Activated CD8-positive, alpha-beta memory T cell treated with anti-CD3 and anti-CD28 coated beads for 4 hours (primary cell): ENCODE results near the gene PCBP1.
"Not testable (repeated sequence)": the region's sequence is repeated elsewhere in the genome, so short reads cannot be mapped to it uniquely, and the experiment has no call there.

Source experiments
- DNase-seq, 2 donors: peaks; one replicate each; pipeline ENCODE4 v3.0.0-alpha.2; 2020; ENCODE audit warnings: low read depth in 2 of 2

The PCBP1 gene

GRCh38 chr2:70081221-70081620 lies 6.1 kb upstream of the PCBP1 start:
- no peak for DNase-seq

DNA sequence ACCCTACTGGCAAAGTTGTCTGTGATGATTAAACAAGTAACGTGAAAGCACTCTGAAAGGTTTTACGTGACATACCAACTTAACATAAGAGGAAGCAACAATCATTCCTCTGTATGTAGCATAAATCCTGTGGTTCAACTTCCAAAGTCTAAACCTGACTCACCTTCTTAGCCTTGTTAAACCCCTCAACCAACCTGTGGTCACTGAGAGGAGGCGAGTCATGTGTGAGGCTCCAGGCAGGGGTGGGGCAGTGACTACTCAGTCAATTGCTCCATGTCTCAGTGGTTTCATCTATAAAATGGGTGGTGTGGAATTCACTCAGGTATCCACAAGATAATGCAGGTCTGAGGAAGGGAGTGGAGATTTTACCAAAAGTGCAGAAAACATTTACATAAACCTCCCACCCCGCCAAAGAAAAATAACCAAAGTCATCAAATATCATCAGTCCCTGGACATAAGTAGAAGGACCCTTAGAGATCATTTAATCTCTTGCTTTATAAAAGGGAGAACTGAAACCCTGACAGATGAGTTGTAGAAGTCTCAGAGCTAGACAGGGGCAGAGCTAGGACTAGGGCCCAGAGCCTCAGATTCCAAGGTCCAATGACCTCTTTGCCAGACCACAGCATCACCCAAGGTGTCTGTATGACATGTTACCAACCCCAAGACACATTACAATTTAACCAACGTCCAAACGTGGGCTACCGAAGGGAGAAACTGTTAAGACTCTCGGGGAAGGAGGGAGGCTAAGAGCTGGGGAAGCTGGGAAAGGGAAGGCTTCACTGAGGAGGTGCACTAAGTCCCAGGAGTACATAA lies 3.7 kb upstream of the PCBP1 start:
- peak in 1 of 2 donors; percentile 37 for DNase-seq

DNA sequence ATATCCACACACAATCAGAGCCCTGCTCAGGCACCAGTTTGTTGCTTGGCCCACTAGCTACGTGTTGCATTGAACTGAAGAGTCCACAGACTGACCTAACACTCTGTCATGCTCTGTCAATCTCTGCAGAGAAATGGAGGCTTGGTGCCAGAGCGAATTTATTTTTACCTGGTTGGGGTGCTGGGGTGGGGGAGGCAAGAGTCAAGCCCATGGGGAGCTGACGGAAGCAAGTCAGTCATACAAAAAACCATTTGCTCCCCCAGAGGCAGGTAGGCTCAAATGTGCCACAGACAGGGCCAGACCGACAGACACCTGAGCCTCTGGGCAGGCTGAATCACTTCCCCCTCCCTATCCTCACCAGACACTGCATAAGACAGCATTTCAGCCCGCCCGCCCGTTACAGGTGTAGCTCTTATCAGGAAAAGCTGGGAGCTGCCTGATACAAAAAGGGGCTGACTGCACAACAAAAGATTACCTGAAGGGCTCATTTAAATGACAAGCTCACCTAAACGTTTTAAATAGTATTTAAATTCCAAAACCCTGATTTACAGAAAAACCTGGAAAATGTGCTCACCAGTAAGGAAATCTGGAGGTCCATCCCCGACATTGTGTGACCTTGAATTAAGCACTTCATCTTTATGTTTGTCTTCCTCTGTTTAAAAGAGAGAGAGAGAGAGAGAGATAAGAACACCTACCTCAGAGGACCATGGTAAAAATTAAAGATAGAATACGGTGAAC lies 2.1 kb upstream of the PCBP1 start:
- peak in 1 of 2 donors; percentile 62 for DNase-seq

- DNase-seq = no peak
These were observed 1.5 kb upstream of the PCBP1 start for GRCh38 chr2:70085711-70086277.

- peak; percentile 47 to 53 for DNase-seq
These were observed 919 bp upstream of the PCBP1 start for GRCh38 chr2:70086278-70086837.

DNA sequence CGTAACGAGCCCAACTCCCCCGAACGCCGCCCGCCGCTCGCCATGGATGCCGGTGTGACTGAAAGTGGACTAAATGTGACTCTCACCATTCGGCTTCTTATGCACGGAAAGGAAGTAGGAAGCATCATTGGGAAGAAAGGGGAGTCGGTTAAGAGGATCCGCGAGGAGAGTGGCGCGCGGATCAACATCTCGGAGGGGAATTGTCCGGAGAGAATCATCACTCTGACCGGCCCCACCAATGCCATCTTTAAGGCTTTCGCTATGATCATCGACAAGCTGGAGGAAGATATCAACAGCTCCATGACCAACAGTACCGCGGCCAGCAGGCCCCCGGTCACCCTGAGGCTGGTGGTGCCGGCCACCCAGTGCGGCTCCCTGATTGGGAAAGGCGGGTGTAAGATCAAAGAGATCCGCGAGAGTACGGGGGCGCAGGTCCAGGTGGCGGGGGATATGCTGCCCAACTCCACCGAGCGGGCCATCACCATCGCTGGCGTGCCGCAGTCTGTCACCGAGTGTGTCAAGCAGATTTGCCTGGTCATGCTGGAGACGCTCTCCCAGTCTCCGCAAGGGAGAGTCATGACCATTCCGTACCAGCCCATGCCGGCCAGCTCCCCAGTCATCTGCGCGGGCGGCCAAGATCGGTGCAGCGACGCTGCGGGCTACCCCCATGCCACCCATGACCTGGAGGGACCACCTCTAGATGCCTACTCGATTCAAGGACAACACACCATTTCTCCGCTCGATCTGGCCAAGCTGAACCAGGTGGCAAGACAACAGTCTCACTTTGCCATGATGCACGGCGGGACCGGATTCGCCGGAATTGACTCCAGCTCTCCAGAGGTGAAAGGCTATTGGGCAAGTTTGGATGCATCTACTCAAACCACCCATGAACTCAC lies 673 bp downstream of the PCBP1 start:
- no peak for DNase-seq

GRCh38 chr2:70088598-70089219 lies 1.4 kb downstream of the PCBP1 start:
- DNase-seq = no peak

DNA sequence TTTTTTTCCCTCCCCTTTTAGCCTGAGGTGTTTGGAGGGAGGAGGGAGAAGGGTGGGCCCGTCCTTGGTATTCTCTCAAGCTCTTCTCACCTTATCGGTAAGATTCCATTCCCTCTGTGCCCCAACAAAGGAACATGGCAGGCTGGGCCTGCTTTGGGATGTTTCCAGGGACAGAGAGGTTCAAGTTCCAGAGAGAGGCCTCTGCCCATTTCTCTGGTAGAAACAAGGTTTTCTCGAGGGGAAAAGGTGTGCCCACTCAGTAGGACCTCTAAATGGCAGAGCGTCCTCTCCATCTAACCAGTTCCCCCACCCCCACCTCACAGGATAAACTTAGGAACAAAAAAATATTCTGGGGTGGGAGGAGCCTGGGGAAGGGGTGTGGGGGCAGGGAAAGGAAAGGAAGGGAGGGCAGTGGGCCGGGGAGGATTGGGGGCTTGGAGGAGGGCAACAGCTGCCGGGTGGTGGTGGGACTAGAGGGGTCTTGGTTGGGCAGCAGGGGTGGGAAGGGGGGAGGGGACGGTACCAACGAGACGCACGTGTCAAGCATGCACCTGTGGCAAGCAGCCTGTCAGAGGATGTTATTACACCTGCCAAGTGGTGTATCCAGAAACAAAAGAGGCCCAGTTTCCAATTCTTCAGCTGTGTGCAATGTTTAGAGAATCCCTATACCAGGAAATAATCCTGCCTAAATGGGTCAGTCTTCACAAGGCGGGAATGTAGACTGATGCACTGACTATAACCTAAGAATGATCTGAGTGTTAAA lies 2.1 kb downstream of the PCBP1 start:
- no peak for DNase-seq

GRCh38 chr2:70089983-70090525 lies 2.8 kb downstream of the PCBP1 start:
- no peak for DNase-seq

- DNase-seq = no peak
These were observed 3.5 kb downstream of the PCBP1 start for GRCh38 chr2:70090706-70091334.

DNA sequence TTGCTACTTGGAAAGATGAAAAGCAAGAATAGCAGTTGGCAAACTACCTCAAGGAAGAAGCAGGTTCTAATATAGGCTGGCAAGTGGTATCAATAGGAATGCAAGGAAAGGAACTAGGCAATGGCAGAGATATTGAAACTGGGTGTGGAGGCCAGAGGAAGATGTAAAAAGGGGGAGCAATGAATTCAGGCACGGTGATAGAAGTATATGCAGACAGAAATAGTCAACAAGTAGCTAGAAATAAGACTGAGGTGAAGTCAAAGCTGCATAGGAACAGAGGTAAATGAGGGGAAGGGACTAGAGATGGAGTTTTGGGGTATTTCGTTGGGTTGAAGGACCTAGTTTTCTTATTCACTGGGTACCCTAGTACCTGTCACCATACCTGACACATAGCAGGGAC lies 4.1 kb downstream of the PCBP1 start:
- no peak for DNase-seq

- no peak for DNase-seq
These were observed 4.5 kb downstream of the PCBP1 start for GRCh38 chr2:70091816-70092215.

- not testable (repeated sequence) for DNase-seq
These were observed 5.4 kb downstream of the PCBP1 start for GRCh38 chr2:70092576-70093243.

DNA sequence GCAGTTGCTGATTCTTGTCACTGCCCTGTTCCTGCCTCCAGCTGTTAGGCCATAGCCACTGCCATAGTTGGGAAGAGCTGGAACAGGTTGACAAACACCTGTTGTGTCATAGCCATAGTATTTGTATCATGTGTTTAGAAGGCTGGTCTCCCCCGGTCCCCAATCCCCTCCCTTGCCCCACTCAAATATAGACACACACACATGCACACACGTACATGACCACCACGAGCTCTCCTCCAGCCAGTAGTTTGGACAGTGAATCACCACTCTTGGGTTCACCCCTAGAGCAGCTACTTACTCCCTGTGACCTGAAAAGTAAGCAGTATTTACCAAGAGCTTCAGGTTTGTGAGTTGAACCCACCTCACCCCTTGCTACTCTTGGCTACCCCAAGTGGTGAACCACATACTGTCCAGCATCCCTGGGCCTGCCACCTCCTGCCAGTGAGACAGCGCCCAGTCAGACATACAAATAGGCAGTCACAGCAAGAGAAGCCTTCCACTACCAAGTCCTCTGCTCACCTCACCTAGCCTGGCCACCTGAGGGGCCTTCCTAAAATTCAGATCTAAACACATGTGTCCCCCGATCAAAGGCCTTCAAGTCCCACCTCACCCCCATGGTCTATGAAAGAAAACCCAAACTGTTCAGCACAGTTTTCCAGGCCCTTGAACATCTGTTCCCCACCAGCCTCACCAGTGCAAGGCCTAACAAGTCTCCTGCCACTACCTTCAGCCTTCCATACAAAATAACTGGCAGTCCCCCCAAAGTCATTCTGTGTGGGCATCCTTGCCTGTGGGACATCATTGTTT lies 7.1 kb downstream of the PCBP1 start:
- DNase-seq = no peak

GRCh38 chr2:70094978-70095719 lies 7.9 kb downstream of the PCBP1 start:
- DNase-seq = peak in 1 of 2 donors; percentile 25

DNA sequence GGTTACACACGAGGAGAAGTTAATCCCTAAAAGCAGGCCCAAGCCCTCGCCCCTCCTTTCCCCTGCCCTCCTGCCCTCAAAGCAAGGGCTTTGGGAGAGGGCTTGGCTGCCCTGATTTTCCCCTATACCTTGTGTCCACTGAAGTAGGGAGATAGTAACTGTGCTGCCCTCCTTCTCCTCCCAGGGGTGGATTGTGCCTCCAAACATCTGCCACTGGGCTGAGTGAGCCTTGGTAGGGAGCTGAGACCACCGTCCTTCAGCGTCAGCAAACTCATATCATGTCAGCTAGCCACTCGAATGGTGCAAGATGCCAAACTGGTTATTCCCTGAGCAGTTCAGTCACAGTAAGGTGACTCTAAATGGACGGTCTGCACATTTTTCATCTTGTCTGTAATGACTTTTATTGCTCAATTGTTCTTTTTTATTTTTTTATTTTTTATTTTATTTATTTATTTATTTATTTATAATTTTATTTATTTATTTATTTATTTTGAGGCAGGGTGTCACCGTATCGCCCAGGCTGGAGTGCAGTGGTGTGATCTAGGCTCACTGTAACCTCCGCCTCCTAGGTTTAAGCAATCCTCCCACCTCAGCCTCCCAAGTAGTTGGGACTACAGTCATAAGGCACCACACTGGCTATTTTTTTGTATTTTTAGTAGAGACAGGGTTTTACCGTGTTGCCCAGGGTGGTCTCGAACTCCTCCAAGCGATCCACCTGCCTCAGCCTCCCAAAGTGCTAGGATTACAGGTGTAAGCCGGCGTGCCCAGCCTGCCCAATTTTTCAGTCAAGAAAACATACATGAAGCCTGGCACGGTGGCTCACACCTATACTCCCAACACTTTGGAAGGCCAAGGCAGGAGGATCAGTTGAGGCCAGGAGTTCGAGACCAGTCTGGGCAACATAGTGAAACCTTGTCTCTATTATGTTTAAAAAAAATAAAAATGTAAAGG lies 8.7 kb downstream of the PCBP1 start:
- no peak for DNase-seq
